GM18505 (cell line): ENCODE data around the gene FCGR1A.
A peak's percentile ranks its signal among the peaks of the same experiment; 100 is the strongest.
"Not testable (repeated sequence)": the region's sequence is repeated elsewhere in the genome, so short reads cannot be mapped to it uniquely, and the experiment has no call there.

Source experiments
- ATAC-seq: cut with Tn5 transposase; IDR thresholded peaks from one replicate; pipeline ENCODE4 v1.9.1; 2021; ENCODE audit not compliant: unreplicated experiment

Gene FCGR1A

DNA sequence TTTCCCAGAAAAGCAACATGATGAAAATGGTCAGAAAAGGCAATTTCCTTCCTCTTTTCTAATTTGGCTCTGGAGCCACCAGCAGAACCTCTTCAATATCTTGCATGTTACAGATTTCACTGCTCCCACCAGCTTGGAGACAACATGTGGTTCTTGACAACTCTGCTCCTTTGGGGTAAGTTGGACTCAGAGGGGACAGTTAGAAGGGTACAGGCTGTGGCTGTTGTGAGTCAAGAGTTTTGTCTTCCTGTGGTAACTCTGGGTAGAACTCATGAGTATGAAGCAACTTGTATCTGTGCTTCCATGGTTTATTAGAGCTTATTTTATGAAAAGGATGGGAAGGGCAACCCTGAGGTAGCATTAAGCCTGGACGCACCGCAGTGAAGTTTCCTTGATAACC lies at the start of gene FCGR1A:
Gene FCGR1A, plus strand, starts transcription at position 95 of the 400 bp plus-strand sequence. Its CDS starts 50 bp downstream, at position 145.
- not testable (repeated sequence) for ATAC-seq

DNA sequence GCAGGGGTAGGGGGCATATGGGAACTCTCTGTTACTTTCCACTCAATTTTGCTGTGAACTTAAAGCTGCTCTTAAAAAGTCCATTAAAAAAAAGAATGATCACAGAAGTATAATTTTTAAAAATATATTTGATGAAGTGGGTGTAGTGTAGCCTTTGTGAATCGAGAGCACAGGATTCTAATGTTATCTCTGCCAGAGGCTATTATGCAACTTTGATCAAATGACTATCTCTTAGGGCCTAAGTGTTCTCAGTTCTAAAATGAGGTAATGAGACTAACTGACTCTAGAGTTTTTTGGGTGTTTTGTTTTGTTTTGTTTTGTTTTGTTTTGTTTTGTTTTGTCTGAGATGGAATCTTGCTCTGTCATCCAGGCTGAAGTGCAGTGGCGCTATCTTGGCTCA lies 49.7 kb upstream of the FCGR1A start:
- not testable (repeated sequence) for ATAC-seq

DNA sequence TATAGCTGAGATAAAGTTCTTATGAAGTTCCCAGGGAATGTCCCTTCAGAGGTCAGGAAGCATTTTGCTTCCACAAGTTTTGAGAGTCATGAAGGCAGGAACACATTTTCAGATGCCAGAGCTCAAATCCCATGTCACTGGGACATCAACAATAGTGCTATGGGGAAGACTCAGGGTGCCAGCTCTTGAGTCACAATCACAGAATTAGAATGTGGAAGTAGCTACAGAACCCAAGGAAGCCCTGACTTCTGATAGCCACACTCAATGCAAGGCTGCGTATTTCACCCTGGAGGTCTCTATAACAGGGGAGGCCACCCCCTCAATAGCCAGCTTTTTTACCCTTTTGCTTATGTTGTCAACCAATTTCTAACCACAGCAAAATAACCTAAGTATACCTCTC lies 47.8 kb upstream of the FCGR1A start:
- ATAC-seq: not testable (repeated sequence)

DNA sequence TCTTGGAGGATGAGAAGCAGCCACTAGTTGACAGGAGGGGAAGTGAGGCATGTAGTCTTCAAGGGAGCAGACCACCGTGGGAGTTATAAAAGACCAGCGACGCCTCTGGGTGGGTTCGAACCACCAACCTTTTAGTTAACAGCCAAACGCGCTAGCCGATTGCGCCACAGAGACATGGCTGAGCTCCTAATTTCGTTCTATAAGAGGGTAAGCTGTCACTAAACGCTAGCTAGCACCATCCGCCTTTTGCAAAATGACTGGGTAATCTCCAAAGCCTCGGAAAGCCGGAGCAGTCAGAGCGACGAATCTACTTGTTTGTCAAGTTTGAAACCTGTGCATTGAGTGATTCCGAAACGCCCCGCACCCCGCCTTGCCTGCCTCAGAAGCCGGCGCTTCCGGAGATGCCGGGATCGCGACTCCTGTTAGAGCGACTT lies 42.3 kb upstream of the FCGR1A start:
- ATAC-seq: not testable (repeated sequence)

DNA sequence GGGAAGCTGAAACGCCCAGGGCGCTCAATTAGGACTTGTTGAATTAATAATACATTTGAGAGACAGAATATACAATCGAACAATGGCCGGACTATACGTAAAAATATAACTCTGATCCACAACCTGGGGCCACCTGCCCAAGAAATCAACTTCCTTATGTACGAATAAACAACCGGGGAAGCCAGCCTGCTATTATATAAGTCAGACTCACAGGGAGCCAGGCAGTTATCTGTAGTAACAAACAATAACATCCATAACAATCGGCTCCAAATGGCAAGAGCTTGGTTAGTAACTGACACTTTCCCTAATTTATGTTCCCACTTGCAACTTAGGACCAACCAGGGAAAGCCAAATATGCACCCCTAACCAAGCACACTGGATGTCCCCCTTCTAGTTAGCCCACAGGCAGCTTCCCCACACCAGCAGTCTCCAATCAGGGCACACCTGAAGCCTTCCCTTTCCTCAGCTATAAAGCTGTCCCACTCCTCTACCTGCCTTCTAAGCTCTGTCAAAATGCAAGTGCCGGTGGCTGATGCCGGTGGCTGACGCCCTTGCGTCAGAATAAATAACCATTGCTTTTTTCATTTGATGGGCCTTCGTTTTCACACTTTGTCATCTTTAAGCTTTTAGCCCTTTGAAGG lies 41.8 kb upstream of the FCGR1A start:
- ATAC-seq: not testable (repeated sequence)

DNA sequence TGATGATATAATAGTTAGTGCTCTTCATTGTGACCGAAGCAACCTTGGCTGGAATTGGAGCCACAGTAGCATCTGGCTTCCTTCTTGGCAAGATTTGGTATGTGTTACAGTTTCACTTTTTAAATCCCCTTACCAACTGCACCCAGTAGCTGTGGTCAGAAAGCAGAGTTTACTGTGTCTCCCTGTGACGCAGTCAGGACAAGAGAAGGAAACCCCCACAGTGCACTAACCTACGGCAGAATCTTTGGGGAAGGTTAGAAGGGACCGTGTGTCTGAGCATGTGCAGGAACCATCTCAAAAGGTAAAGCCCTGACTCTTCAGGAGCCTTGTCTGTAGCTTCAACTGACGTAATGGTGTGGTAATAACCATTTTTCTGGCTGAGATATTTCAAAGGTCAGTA lies 40.6 kb upstream of the FCGR1A start:
- ATAC-seq: not testable (repeated sequence)

DNA sequence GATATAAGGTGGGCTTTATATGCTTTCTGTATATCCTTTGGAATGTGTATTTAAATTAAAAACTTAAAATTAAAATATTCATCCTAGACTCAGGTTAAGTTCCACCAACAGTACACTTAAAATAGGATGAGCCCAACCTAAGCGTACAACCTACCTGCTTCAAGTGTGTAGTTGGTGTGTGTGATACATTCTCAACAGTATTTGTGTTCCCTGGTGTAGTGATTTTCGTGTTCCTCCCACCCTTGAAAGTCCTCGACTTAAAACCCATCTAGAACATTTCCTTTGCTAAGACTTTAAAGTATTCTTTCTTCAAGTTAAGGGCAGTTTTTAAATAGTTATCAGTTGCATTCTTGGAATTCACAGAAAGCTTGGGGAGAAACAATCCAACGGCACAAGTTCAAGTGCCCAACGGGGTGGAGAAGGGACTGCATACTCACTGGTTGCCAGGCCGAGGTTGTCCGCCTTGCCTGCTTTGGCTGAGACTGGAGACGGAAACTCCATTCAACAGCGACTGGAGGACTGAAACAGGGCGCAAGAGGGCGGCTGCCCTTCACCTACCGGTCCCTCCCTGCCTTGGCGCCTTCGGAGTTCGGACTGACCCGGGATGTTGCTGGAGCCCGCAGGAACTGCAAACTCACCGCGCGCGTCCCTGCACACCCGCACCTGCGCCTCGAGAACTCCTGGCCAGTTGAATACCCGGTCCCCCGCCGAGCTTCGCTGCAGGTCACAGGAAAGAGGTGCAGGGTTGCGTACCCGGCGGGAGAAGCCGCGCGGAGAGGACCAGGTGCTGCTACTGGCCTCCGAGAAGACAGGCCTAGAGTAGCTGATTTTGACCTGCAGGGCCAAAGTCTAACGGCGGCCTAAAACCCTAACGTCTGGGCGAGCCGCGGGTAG lies 35.8 kb upstream of the FCGR1A start:
- ATAC-seq: not testable (repeated sequence)

DNA sequence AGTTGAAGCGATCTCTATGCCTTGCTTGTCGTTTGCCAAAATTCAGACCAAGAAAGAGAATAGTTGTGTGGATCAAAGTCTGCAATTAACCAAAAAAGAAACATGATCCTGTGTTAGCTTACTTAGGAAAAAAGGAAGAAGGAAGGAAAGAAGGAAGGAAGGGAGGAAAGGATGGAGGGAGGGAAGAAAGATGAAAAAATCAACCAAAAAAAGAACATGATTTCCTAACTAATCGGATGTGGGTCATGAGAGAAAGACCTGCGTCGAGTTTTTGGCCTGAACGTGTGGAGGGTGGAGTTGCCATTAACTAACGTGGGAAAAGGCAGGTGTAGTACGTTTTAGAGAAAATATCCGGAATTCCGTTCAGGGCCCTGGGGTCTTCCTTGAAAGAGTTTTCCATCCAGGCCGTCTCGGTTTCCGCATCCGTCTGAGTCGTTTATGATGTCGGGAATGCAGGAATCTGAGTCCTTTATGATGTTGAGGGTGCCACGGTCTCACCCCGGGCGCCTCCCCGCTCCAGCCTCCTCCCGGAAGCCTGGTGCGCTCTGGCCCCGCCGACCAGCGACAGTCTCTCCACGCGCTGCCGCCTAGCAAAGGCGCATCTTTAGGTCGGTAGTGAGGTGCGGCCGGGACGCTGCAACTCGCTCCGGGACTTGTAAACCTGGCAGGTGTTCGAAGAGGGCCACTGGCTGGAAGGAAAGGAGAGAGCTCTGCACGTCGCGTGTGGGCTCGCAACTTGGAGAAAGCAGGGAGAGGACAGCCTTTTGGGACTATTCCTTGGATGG lies 34.9 kb upstream of the FCGR1A start:
- ATAC-seq: not testable (repeated sequence)

DNA sequence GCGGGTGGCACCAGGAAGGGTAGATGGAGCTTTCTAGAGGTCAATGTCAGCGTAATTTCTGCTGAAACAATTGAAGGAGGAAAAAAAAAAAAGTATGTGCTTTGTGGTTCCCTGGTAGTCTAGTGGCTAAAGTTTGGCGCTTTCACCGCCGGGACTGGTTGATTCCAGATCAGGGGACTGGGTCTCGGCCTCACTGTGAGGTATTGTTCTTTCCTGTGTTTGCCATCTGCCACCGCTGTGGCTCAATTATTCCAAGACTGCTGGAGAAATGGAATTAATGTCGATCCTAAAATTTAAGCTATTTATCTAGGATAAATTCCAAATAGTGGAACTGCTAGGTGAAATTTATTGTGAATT lies 34.4 kb upstream of the FCGR1A start:
- not testable (repeated sequence) for ATAC-seq

DNA sequence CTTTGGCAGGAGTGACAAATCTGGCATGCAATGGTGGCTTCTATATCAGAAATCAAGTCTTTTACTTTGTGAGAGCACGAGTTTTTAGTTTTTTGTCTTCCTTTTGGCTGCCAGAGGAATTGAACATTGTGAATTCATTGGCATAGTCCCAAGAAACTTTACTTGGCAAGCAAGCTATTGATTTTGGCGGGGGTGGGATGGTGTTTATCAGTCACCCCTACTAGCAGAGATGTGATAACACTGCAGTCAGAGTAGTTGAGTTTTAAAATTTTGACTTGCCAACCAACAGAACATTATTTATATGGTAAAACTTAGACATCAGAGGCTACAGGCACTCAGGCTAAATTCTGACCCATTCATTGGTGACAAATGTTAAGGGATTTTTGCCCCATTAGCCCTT lies 31.9 kb upstream of the FCGR1A start:
- not testable (repeated sequence) for ATAC-seq

DNA sequence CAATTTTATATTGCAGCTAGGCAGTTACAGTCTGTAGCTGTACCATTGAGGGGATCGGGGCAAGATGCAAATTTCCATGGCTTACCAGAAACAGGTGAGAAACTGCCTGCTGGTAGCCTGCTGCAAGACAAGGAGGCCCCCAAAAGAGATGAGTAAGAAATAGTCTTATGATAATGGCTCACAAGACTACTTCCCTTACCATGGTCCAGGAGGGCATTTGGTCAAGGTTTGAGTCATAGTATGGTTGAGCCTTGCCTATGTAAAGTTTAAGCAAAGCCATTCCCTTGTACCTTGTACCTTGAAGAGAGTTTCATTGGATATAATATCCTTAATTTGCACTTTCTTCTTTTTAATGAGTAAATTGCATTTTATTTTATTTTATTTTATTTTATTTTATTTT lies 30.3 kb upstream of the FCGR1A start:
- not testable (repeated sequence) for ATAC-seq

DNA sequence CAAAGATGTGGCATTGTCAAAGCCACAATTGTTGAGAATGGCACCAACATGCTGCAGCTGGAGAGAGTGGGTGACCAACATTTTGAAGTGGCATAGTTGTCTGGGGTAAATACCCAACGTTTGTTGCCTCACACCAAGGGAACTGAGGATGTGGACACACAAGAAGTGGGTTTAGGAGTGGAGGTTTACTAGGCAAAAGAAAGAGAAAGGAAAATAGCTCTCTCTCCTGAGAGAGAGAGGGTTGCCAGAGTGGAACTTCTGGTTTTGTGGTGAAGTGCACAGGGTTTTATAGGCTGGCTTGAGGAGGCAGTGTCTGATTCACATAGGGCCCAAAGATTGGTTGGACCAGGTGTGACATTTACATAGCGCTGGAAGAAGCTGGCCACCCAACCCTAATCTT lies 29.0 kb upstream of the FCGR1A start:
- not testable (repeated sequence) for ATAC-seq

DNA sequence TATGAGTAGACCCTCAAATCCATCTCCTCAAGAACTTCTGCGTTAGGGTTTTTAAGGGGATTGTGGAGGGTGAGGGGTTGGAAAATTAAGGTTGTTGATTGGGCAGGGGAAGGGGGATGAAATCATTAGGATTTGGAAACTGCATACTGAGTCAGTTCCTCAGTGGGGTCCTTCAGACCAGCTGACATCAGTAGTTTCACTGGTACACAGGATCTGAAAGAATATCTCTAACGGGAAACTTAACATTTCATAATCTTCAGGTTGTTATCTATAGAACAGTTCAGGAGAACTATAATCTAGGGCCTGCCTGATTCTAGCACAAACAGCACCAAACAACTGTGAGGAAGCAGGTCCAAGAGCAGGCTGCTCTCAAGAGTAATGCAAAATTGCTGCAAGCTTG lies 27.2 kb upstream of the FCGR1A start:
- ATAC-seq: not testable (repeated sequence)

DNA sequence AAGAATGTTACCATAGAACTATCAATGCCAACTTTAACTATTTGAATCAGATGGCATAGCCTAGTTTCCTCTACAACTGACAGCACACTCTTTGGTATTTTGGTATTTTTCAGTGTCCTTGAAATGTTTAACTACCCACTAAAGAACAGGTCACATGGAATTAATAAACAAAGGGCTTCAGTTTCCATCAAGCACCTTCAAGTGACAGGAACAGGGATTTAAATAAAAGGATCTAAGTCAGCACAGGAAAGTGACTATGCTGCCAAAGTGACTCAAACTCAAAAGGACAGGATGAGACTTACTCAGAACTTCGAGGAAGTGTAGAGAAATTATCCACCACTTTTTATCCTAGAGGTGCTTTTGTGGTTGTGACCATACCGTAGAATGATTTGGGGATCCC lies 20.2 kb upstream of the FCGR1A start:
- ATAC-seq: not testable (repeated sequence)

DNA sequence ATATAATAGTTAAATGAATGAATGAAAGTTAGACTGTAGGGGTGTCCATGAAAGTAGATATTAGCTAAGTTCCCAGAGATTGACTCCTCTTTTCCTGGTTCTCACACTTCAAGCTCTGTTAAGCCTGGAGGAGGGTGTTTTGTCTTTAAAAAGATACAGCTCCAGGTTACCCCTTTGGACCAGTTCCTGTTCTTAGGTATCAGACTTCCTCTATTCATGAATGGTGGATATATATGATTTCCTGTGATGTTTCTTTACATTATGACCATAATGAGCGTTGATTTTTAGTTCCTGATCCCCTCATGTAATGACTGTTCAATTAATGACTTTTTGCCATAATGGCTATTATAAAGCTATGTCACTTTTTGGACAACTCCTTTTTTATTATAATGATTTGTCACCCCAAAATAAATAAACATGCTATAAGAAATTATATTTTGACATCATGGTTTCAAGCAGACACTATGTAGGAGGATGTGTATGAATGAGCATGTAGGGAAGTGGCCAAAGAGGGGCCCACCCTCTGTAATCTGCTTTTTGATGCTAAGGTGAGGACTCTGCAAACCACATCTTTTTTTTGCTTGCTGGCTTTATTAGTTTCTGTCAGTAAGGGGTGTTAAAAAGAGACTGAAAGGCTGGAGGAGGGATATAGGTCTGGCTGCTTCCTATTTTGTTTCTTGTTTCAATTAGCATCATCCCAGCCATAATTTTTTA lies 18.2 kb upstream of the FCGR1A start:
- not testable (repeated sequence) for ATAC-seq

DNA sequence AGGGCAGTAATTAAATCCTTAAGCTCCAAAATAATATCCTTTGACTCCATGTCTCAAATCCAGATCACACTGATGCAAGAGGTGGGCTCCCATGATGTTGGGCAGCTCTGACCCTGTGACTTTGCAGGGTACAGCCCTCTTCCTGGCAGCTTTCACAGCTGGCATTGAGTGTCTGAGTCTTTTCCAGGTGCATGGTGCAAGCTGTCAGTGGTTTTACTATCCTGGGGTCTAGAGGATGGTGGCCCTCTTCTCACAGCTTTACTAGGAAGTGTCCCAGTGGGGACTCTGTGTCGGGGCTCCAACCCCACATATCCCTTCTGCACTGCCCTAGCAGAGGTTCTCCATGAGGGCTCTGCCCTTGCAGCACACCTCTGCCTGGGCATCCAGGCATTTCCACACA lies 16.3 kb upstream of the FCGR1A start:
- not testable (repeated sequence) for ATAC-seq

DNA sequence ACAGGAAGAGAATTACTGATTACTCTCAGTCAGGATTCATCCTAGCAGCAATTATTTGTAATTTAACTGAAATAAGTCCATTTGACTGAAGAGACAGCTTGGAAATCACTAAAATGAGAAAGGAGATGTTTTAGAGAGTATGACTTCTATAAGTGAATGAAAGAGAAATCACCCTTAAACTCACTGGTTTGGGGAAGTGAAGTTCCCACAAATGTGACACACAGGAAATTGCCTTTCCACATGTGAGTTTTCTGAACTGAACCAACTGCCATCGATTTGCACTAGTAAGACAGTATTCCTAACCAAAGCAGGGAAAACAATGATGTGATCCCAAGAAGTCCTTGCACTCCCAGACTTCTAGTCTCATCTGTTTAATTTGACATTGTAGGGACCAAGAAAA lies 13.3 kb upstream of the FCGR1A start:
- not testable (repeated sequence) for ATAC-seq

DNA sequence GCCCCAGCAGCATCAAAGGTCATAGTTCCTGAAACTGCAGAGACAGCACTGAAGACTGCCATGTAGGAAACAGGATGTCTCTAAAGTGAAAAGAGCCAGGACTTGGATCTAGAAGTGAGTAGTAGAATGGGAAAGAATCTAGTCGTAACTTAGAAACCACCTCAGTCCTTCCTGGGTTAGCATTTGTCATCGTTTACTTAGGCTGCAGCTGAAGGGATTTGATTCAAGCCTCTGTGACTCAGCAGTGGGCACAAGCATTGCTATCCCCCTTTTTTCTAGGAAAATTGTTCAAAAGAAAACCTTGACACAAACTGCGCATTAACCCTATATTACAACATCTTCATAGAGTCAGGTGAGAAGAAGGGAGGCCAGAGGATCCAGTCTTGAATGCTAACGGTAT lies 11.8 kb upstream of the FCGR1A start:
- ATAC-seq: not testable (repeated sequence)

DNA sequence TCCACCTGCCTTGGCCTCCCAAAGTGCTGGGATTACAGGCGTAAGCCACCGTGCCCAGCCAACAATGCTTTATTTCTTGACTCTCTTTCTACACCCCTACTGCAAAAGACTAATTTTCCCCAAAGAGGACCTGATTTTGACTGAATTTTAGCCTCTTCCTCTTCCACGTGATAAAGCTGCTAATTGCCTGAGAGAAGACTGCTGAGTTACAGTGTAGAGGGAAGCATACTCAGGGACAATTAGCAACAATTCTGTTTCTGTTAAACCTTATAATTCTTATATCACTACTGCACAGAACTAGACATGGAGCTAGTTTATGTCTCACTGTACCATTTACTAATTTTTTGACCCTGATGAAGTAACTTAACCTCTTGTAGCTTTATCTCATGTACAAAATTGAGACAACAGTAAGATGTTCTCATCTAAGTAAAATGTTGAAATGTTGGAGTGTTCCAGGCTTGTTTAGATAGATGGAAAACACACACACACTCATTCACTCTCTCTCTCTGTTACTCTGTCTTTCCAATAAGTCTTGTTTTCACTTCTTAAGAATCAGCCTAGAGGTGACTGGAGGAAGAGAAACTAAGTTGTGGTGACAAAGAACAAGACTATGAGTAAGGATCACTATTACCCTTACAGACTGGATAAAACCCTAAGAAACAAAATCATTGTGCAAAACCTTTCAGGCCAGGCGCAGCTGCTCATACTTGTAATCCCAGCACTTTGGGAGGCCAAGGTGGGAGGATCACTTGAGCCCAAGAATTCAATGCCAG lies 10.7 kb upstream of the FCGR1A start:
- ATAC-seq: peak; percentile 96
